Psoas muscle (tissue), 8 donors: ENCODE results near the gene ZNF750. TPM values are rescaled to one million over a fixed set of nuclear protein-coding genes. Genes with fewer than 3 reads are reported as not detected.

ENCODE experiments used
- ATAC-seq, 4 donors: fragments of 200-7000 bp; cut with Tn5 transposase; one replicate each; pipeline ENCODE4 v1.9.1; 2020; ENCODE audit warnings: moderate library complexity in 3 of 4, mild to moderate bottlenecking in 2 of 4
- DNase-seq, 2 donors: peaks; one replicate each; pipeline ENCODE4 v3.0.0-alpha.2; 2020
- H3K27ac ChIP-seq: fragments of 200-600 bp; one replicate; pipeline ENCODE4 v1.8.0; 2022
- H3K27me3 ChIP-seq, 3 donors: fragments of 200-600 bp in 1 of 3; one replicate each; pipeline versions ENCODE4 v1.6.1 to v1.8.0; 2013 to 2022; ENCODE audit warnings: low read length in 2 of 3, mild to moderate bottlenecking in 2 of 3, moderate library complexity in 1 of 3; ENCODE audit not compliant: insufficient read depth in 3 of 3
- H3K36me3 ChIP-seq, 2 donors: fragments of 200-600 bp in 1 of 2; one replicate each; pipeline versions ENCODE4 v1.6.1 to v1.8.0; 2013 to 2022; ENCODE audit warnings: low read depth in 1 of 2, mild to moderate bottlenecking in 1 of 2, moderate library complexity in 1 of 2; ENCODE audit not compliant: insufficient read depth in 1 of 2
- H3K4me1 ChIP-seq: fragments of 200-600 bp; one replicate; pipeline ENCODE4 v1.8.0; 2022
- H3K4me3 ChIP-seq: fragments of 200-600 bp; one replicate; pipeline ENCODE4 v1.8.0; 2022; ENCODE audit warnings: mild to moderate bottlenecking
- H3K9me3 ChIP-seq: fragments of 200-600 bp; one replicate; pipeline ENCODE4 v1.8.0; 2022
- CTCF ChIP-seq: fragments of 200-600 bp; IDR thresholded peaks from one replicate; pipeline ENCODE4 v1.8.0; 2022; ENCODE audit warnings: antibody characterized with exemption
- WGBS, 3 donors: extraction: QIAGEN DNeasy Blood & Tissue Kit; methylation state at CpG; one replicate each; pipeline versions ENCODE4 v1.1.6 to v1.1.7; 2013; 5-methylcytosine and 5-hydroxymethylcytosine counted together
- intact Hi-C, 2 donors: fragments of 100-400 bp; cut with DNase I; formaldehyde crosslinking; loops; one replicate each; pipeline versions ENCODE4 v1.11.0 to v1.14.2; 2022
- polyA plus RNA-seq, 3 donors: library from polyadenylated mRNA; stranded (reverse); fragments of 200-250 nt; gene quantifications; one replicate each; pipeline ENCODE4 v1.2.3, GENCODE V29; 2013
- total RNA-seq, 4 donors: library from RNA; stranded (reverse); fragmentation: NEBNext Ultra II Directional in 2 of 4; extraction: Animal tissue kit (Norgen Biotek cat#: 25700) in 2 of 4; gene quantifications; one replicate each; pipeline versions ENCODE4 v1.2.1 to v1.2.4, GENCODE V29; 2021 to 2023
- donor health status: healthy with polysubstance abuse.
- donor health status: DM: no; HTN: no; CAD: no; lungs with moderate emphysema.
- donor health status: Bipolar disorder and iron deficiency.
- donor health status: healthy.
- donor health status: DM: yes; HTN: yes; CAD: no.
- donor health status: DM: no; HTN: no; CAD: no.
- donor health status: DM: no; HTN: no; CAD: no.
- donor health status: DM: yes; HTN: yes; CAD: no.

Gene ZNF750
- total and polyA plus RNA-seq, 7 donors = 0.79 to 6.3 (median 2.2) TPM; not detected in 1

- no peak overlapping the region for H3K4me3 ChIP-seq
- TF ChIP-seq CTCF = no peak
- H3K9me3 ChIP-seq = no peaks in the 10 kb centered on the region
- ATAC-seq = no peak
- intact Hi-C loops = no loop called here
- no peak for DNase-seq
- H3K27ac ChIP-seq = no peak overlapping the region
- H3K36me3 ChIP-seq = peaks cover 0 to 7% of the 10 kb centered on the region in 2 donors
- H3K4me1 ChIP-seq = peaks cover 20% of the 10 kb centered on the region
- 83 to 88% (median 85%) methylated on average over 9 of the region's 9 CpGs for WGBS, 3 donors
- no peaks in the 10 kb centered on the region for H3K27me3 ChIP-seq
These were observed 4.7 kb downstream of the ZNF750 start for GRCh38 chr17:82835122-82835521.

- H3K36me3 ChIP-seq = peaks cover 0 to 7% of the 10 kb centered on the region in 2 donors
- intact Hi-C loops = no loop called here
- peak overlapping the region; percentile 52 for H3K4me3 ChIP-seq
- WGBS, 3 donors = 86 to 91% (median 89%) methylated on average over 20 of the region's 20 CpGs
- no peak overlapping the region for H3K27ac ChIP-seq
- no peaks in the 10 kb centered on the region for H3K9me3 ChIP-seq
- DNase-seq (no peak), ATAC-seq (no peak)
- H3K4me1 ChIP-seq = peaks cover 10% of the 10 kb centered on the region
- no peak for TF ChIP-seq CTCF
- H3K27me3 ChIP-seq = no peaks in the 10 kb centered on the region
These were observed 6.8 kb downstream of the ZNF750 start for GRCh38 chr17:82832881-82833475.

DNA sequence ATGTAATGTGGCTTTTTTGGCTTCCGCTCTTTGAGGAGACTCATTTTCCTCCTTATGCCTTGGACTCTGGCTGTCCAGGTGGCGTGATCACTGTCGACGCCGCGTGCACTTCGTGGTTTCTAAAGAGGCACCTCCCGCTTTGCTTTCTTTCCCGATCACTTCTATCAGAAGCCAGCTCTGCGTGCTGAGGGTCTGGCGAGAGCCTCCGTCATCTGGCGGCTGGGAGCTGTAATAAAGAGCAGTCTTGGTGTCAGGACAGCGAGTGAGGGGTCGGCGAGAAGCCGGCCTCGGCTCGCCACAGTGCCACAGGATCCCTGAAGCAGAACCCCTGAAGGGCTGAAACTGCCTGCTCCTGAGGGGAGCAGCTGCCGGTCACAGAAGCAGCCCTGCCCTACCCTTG is 7.4 kb downstream of the ZNF750 start:
- WGBS, 3 donors = 76 to 85% (median 81%) methylated on average over 20 of the region's 20 CpGs
- no peak for ATAC-seq
- no peak for DNase-seq
- Histone ChIP-seq H3K36me3 (peaks cover 0 to 7% of the 10 kb centered on the region in 2 donors), H3K27me3 (no peaks in the 10 kb centered on the region), H3K27ac (no peak overlapping the region), H3K4me3 (peak overlapping the region; percentile 52), H3K4me1 (peaks cover 5% of the 10 kb centered on the region), H3K9me3 (no peaks in the 10 kb centered on the region)
- no peak for TF ChIP-seq CTCF
- intact Hi-C loops = no loop called here

- Histone ChIP-seq H3K4me3 (peak overlapping the region; percentile 52), H3K36me3 (peaks cover 0 to 7% of the 10 kb centered on the region in 2 donors), H3K9me3 (no peaks in the 10 kb centered on the region), H3K4me1 (no peaks in the 10 kb centered on the region), H3K27me3 (no peaks in the 10 kb centered on the region), H3K27ac (no peak overlapping the region)
- no peak for ATAC-seq
- intact Hi-C loops = no loop called here
- WGBS, 3 donors = 74 to 90% (median 81%) methylated on average over 18 of the region's 18 CpGs
- TF ChIP-seq CTCF = no peak
- DNase-seq = no peak
These were observed 8.0 kb downstream of the ZNF750 start for GRCh38 chr17:82831818-82832200.
